GM10248 (cell line): Measurements from ENCODE around the gene ZIK1.

ENCODE experiments used
- CTCF ChIA-PET: fragments of 300-600 bp; sonication (Branson Sonifier 250); formaldehyde crosslinking; extraction: SDS; loops from one replicate; lab custom pipeline; 2021; ENCODE audit warnings: antibody characterized with exemption; lab: Yijun Ruan, JAX
- POLR2A ChIA-PET: fragments of 350-650 bp; sonication (Branson Sonifier 250); formaldehyde crosslinking; extraction: SDS; loops from one replicate; lab custom pipeline; 2020; ENCODE audit warnings: antibody characterized with exemption; lab: Yijun Ruan, JAX
- DNase-seq: peaks from one replicate; pipeline ENCODE4 v3.0.0; 2012; ENCODE audit errors: extremely low spot score
- TF ChIP-seq, protein P1 (sequence below): IDR thresholded peaks from 2 replicates; pipeline ENCODE4 v1.5.1; 2012; ENCODE audit warnings: mild to moderate bottlenecking, low read depth; ENCODE audit errors: extremely low read depth, missing control alignments, control extremely low read depth

Gene ZIK1

DNA sequence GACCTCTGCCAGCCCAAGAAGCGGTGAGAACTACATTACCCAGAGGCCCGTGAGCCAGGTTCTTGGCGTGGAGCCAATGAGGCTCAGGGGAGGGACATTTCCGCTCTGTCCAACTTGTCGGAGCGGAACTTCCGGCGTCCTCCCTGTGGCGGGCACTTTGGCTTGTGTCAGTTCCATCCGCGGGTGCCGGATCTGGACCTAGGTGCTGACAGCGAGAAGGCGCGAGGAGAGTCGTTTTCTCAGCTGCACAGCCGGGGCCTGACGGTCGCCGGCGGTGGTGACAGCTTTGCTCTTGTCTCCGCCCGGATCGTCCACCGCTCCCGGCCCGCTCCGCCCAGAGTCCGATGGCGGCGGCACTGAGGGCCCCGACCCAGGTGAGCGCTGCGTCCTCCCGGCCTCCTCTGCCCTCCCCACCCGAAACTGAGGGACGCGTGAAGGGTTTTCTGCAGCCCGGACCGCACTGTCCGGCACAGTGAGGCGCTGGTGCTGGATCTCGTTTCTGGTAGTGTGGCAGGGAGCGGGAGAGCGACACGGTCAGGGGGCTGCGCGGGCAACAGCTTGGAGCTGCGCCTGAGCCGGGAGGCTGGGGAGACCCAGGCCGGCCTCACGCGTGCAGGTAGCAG lies 15.9 kb downstream of the ZIK1 start, which contains the start of gene ZNF530:
TSS of gene ZNF530 (plus strand) at position 125 of the 623 bp plus-strand sequence. CDS start 4,461 bp downstream, outside the sequence.
- DNase-seq, result peak; percentile 92
- TF ChIP-seq, protein P1, sequence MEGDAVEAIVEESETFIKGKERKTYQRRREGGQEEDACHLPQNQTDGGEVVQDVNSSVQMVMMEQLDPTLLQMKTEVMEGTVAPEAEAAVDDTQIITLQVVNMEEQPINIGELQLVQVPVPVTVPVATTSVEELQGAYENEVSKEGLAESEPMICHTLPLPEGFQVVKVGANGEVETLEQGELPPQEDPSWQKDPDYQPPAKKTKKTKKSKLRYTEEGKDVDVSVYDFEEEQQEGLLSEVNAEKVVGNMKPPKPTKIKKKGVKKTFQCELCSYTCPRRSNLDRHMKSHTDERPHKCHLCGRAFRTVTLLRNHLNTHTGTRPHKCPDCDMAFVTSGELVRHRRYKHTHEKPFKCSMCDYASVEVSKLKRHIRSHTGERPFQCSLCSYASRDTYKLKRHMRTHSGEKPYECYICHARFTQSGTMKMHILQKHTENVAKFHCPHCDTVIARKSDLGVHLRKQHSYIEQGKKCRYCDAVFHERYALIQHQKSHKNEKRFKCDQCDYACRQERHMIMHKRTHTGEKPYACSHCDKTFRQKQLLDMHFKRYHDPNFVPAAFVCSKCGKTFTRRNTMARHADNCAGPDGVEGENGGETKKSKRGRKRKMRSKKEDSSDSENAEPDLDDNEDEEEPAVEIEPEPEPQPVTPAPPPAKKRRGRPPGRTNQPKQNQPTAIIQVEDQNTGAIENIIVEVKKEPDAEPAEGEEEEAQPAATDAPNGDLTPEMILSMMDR, result no peak
- ChIA-PET POLR2A (no interaction called here), CTCF (interaction anchor here (1.2 kb wide), 1 partner anchor 9 kb away, joined by 3 read pairs; no protein-coding TSS in a partner anchor)

DNA sequence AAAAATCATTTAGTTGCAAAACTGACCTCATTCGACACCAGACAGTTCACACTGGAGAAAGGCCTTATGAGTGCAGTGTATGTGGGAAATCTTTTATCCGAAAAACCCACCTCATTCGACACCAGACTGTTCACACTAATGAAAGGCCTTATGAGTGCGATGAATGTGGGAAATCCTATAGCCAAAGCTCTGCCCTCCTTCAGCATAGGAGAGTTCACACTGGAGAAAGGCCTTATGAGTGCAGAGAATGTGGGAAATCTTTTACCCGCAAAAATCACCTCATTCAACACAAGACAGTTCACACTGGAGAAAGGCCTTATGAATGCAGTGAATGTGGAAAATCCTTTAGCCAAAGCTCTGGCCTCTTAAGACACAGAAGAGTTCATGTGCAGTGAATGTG lies 23.0 kb downstream of the ZIK1 start:
- ChIA-PET POLR2A (no interaction called here), CTCF (no interaction called here)
- DNase-seq, result no peak
- TF ChIP-seq, protein P1, result no peak

DNA sequence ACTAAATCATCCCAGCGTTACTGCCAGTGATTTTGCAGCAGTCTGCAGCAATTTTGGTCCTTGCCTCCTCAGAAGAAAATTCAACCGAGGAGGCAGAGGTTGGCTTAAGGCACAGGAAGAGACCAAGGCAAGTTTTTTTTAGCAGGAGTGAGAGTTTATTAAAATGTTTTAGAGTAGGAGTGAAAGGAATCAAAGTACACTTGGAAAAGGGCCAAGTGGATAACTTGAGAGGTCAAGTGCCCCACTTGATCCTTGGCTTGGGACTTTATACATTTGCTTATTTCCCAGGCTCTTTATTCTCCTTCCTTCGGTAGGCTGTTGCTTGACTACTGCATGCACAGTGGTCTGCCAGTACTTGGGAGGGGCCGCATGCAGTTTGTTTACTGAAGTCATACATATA lies 27.2 kb downstream of the ZIK1 start:
- no peak for DNase-seq
- TF ChIP-seq, protein P1, result no peak
- CTCF ChIA-PET, result interaction anchor here (1.4 kb wide), 1 partner anchor 10 kb away, joined by 4 read pairs; no protein-coding TSS in a partner anchor
- POLR2A ChIA-PET, result no interaction called here

DNA sequence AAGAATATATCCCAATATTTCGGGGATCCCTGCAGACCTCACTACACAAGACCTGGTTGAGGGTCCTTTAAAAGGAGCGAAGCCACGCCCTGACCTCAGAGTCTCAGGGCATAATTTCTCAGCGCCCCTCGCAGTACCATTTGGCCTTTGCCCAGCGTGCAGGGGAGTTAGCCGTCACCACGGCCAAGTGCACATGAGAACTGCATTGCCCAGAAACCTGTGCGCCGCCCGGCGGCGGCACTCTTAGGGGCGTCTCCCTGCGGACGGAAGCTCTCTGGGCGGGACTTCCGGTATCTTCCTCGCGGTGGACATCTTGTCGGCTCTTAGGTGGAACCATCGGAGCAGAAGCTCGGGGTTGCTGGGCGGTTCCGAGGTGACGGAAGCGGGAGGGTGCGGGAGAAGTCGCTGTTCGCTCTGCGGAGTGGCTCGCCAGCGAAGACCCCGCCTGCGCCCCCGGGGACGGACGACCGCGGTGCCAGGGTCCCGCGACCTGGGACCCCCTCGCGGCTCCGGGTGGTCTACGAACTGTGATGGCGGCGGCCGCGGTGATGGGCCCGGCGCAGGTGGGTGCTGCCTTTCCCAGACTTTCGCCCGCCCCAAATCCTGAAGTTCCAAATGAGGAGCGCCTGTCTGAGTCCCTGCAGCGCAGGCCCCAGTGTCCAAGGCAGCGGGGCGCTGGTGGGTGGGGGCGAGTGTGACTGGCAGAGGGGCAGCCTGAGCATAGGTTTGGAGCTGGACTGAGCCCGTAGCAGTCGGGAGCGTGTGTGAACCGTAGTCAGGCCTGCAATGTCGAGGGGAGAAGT lies 30.2 kb downstream of the ZIK1 start, which contains the start of gene ZNF134:
TSS of gene ZNF134 (plus strand) at position 302 of the 803 bp plus-strand sequence. CDS start 5,227 bp downstream, outside the sequence.
- POLR2A ChIA-PET, result no interaction called here
- CTCF ChIA-PET, result interaction anchor here (0.9 kb wide), 1 partner anchor 19 kb away, joined by 3 read pairs; the partner anchor contains the start of gene ZNF211
- TF ChIP-seq, protein P1, result no peak
- DNase-seq, result peak; percentile 96

DNA sequence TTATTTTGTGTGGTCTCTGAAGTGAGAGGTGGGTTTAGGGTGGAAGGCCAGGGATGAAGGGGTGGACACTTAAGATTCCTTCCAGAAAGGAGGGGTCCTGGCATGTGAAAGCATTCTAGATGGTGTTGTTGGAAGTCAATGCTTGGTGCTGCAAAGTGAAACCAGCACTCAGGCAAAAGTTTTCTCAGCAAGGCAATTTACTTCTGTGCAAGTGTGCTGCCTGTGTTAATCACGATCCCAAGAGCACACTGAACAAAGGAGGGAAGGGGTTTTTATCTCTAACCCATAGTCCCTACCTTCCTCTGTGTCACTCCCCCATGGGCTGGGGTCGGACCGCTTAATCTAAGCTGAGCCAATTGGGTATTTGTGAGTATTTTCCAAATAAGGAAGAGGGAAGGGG lies 31.4 kb downstream of the ZIK1 start:
- POLR2A ChIA-PET, result no interaction called here
- TF ChIP-seq, protein P1, result no peak
- DNase-seq, result no peak
- CTCF ChIA-PET, result no interaction called here

DNA sequence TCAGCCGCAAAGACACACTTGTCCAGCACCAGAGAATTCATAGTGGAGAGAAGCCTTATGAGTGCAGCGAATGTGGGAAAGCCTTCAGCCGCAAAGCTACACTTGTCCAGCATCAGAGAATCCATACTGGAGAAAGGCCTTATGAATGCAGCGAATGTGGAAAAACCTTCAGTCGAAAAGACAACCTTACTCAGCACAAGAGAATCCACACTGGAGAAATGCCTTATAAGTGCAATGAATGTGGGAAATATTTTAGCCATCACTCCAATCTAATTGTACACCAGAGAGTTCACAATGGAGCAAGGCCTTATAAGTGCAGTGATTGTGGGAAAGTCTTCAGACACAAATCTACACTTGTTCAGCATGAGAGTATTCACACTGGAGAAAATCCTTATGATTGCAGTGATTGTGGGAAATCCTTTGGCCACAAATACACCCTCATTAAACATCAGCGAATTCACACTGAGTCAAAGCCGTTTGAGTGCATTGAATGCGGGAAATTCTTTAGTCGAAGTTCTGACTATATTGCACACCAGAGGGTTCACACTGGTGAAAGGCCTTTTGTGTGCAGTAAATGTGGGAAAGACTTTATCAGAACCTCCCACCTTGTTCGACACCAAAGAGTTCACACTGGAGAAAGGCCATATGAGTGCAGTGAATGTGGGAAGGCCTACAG lies 36.9 kb downstream of the ZIK1 start:
- POLR2A ChIA-PET, result no interaction called here
- TF ChIP-seq, protein P1, result no peak
- DNase-seq, result no peak
- CTCF ChIA-PET, result no interaction called here
